Measurements from ENCODE around the gene KRTAP3-1. TPM values are rescaled to one million over a fixed set of nuclear protein-coding genes. Genes with fewer than 3 reads are reported as not detected.

The KRTAP3-1 gene
- total and polyA plus RNA-seq, 12 donors = not detected

- WGBS, 4 donors = 70 to 75% (median 73%) methylated on average over 3 of the region's 3 CpGs
- Histone ChIP-seq H3K27ac (no peak overlapping the region), H3K4me1 (replicated peaks in 1 of 2) (no peaks in the 10 kb centered on the region), H3K36me3 (replicated peaks in 1 of 2) (no peaks in the 10 kb centered on the region), H3K4me3 (no peak overlapping the region), H3K9me3 (replicated peaks in 1 of 3) (no peaks in the 10 kb centered on the region), H3K27me3 (no peaks in the 10 kb centered on the region)
- TF ChIP-seq CTCF (IDR thresholded peaks at IDR 0.05) = no peak
- TF ChIP-seq POLR2A (IDR thresholded peaks at IDR 0.05) = no peak
- DNase-seq = no peak
- intact Hi-C loops (cut with DNase I) = no loop called here
These were observed 15.8 kb upstream of the KRTAP3-1 start for GRCh38 chr17:41024697-41025096.

- Histone ChIP-seq H3K4me3 (no peak overlapping the region), H3K36me3 (replicated peaks in 1 of 2) (no peaks in the 10 kb centered on the region), H3K27ac (no peak overlapping the region), H3K27me3 (no peaks in the 10 kb centered on the region), H3K9me3 (replicated peaks in 1 of 3) (no peaks in the 10 kb centered on the region), H3K4me1 (replicated peaks in 1 of 2) (no peaks in the 10 kb centered on the region)
- no peak for DNase-seq
- TF ChIP-seq CTCF (IDR thresholded peaks at IDR 0.05) (no peak), POLR2A (IDR thresholded peaks at IDR 0.05) (no peak)
- intact Hi-C loops (cut with DNase I) = no loop called here
These were observed 11.4 kb upstream of the KRTAP3-1 start for GRCh38 chr17:41020336-41020735.

DNA sequence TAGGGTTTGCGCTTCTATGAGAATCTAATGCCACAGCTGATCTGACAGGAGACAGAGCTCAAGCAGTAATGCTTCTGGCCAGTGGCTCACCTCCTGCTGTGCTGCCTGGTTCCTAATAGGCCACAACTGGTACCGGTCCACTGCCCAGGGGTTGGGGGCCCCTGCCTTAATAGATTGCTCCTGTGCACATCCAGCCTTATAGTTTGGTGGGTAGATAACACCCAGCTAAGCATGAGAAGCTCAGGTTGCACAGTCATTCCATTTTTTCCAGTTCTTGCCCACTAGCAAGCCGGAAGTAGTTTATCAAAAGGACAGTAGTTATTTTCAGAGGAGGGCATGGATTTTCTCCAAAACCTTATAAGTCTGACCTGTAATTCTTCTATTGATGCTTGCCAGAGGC is 10.5 kb upstream of the KRTAP3-1 start:
- Histone ChIP-seq H3K36me3 (replicated peaks in 1 of 2) (no peaks in the 10 kb centered on the region), H3K27me3 (no peaks in the 10 kb centered on the region), H3K4me3 (no peak overlapping the region), H3K9me3 (replicated peaks in 1 of 3) (no peaks in the 10 kb centered on the region), H3K4me1 (replicated peaks in 1 of 2) (no peaks in the 10 kb centered on the region), H3K27ac (no peak overlapping the region)
- TF ChIP-seq CTCF (IDR thresholded peaks at IDR 0.05) = no peak
- no peak for TF ChIP-seq POLR2A (IDR thresholded peaks at IDR 0.05)
- intact Hi-C loops (cut with DNase I) = no loop called here
- WGBS, 4 donors = 84 to 100% (median 95%) methylated on average over 3 of the region's 3 CpGs
- no peak for DNase-seq

DNA sequence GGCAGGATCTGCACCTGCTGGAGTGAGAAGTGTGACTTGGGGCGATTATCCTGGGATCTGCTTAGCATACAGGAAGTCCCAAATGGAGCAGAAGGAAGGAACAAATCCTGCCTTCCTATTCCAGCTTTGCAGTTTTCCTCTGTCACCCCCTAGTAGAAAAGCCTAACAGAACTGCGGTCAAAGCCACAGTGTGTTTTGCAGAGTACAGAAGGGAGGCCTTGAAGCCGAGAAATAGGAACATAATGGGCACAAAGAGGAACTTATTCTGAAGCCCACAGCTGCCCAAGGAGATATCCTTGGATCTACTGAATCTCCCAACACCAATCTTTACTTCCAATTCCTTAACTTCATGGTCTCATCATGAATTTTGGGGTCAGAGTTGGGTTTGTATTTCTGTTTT is 9.6 kb upstream of the KRTAP3-1 start:
- WGBS, 4 donors = 70 to 78% (median 73%) methylated on average over 3 of the region's 3 CpGs

More for the DNA sequence above, 9.6 kb upstream of the KRTAP3-1 start:
- intact Hi-C loops (cut with DNase I) = no loop called here
- no peak for TF ChIP-seq POLR2A (IDR thresholded peaks at IDR 0.05)
- no peak for TF ChIP-seq CTCF (IDR thresholded peaks at IDR 0.05)
- DNase-seq = no peak
- Histone ChIP-seq H3K27ac (no peak overlapping the region), H3K9me3 (replicated peaks in 1 of 3) (no peaks in the 10 kb centered on the region), H3K4me3 (no peak overlapping the region), H3K4me1 (replicated peaks in 1 of 2) (no peaks in the 10 kb centered on the region), H3K27me3 (no peaks in the 10 kb centered on the region), H3K36me3 (replicated peaks in 1 of 2) (no peaks in the 10 kb centered on the region)
